GM21528 (cell line): ENCODE data around the gene PTPRO.

Experiments used
- ATAC-seq: cut with Tn5 transposase; IDR thresholded peaks from one replicate; pipeline ENCODE4 v1.9.1; 2021; ENCODE audit warnings: mild to moderate bottlenecking, moderate library complexity; ENCODE audit not compliant: unreplicated experiment, low FRiP score

The PTPRO gene

GRCh38 chr12:15632708-15633107 is 310.4 kb downstream of the PTPRO start:
- ATAC-seq, result no peak

GRCh38 chr12:15633201-15633600 is 310.9 kb downstream of the PTPRO start:
- no peak for ATAC-seq

- ATAC-seq, result no peak
These were observed 311.8 kb downstream of the PTPRO start for GRCh38 chr12:15634010-15634683.

GRCh38 chr12:15636060-15636890 is 314.0 kb downstream of the PTPRO start:
- no peak for ATAC-seq

GRCh38 chr12:15638231-15638630 is 315.9 kb downstream of the PTPRO start:
- no peak for ATAC-seq

GRCh38 chr12:15644700-15645099 is 322.4 kb downstream of the PTPRO start:
- no peak for ATAC-seq

GRCh38 chr12:15646581-15646980 is 324.3 kb downstream of the PTPRO start:
- ATAC-seq, result no peak
